ENCODE data around the gene SMIM30.

GRCh38 chr7:113141803-113142202, 23.4 kb upstream of the SMIM30 start:
- TF ChIP-seq RAD21 (IDR thresholded peaks at IDR 0.05) (no peak), CTCF (IDR thresholded peaks at IDR 0.05; ENCODE audit: low read depth, low read length, missing input control) (no peak), REST (IDR thresholded peaks at IDR 0.05) (no peak)
